ENCODE data around the gene DPP10. TPM values are rescaled to one million over a fixed set of nuclear protein-coding genes. Genes with fewer than 3 reads are reported as not detected.

Gene DPP10
- total RNA-seq, 1 donor from 2014 or later, result 1.0 TPM

- DNase-seq (ENCODE audit: low spot score), result no peak
Observed at GRCh38 chr2:115568643-115569042, 1126.2 kb downstream of the DPP10 start.

GRCh38 chr2:115569547-115569946, 1127.1 kb downstream of the DPP10 start:
- no peak for DNase-seq (ENCODE audit: low spot score)

- DNase-seq (ENCODE audit: low spot score), result no peak
Observed at GRCh38 chr2:115572746-115573145, 1130.3 kb downstream of the DPP10 start.

GRCh38 chr2:115573756-115574155, 1131.3 kb downstream of the DPP10 start:
- no peak for DNase-seq (ENCODE audit: low spot score)

- no peak for DNase-seq (ENCODE audit: low spot score)
Observed at GRCh38 chr2:115574667-115575066, 1132.2 kb downstream of the DPP10 start.

- no peak for DNase-seq (ENCODE audit: low spot score)
Observed at GRCh38 chr2:115580784-115581183, 1138.3 kb downstream of the DPP10 start.

- no peak for DNase-seq (ENCODE audit: low spot score)
Observed at GRCh38 chr2:115584507-115584906, 1142.1 kb downstream of the DPP10 start.

GRCh38 chr2:115596659-115597375, 1154.4 kb downstream of the DPP10 start:
- no peak for DNase-seq (ENCODE audit: low spot score)

GRCh38 chr2:115603285-115603684, 1160.8 kb downstream of the DPP10 start:
- no peak for DNase-seq (ENCODE audit: low spot score)

- no peak for DNase-seq (ENCODE audit: low spot score)
Observed at GRCh38 chr2:115606350-115606749, 1163.9 kb downstream of the DPP10 start.

GRCh38 chr2:115609978-115610377, 1167.5 kb downstream of the DPP10 start:
- no peak for DNase-seq (ENCODE audit: low spot score)

- DNase-seq (ENCODE audit: low spot score), result no peak
Observed at GRCh38 chr2:115610888-115611287, 1168.4 kb downstream of the DPP10 start.

GRCh38 chr2:115624332-115624731, 1181.9 kb downstream of the DPP10 start:
- no peak for DNase-seq (ENCODE audit: low spot score)

- DNase-seq (ENCODE audit: low spot score), result no peak
Observed at GRCh38 chr2:115634578-115634977, 1192.1 kb downstream of the DPP10 start.

- no peak for DNase-seq (ENCODE audit: low spot score)
Observed at GRCh38 chr2:115635430-115635829, 1193.0 kb downstream of the DPP10 start.

- DNase-seq (ENCODE audit: low spot score), result no peak
Observed at GRCh38 chr2:115649731-115650130, 1207.3 kb downstream of the DPP10 start.

GRCh38 chr2:115650827-115651226, 1208.4 kb downstream of the DPP10 start:
- DNase-seq (ENCODE audit: low spot score), result no peak

- no peak for DNase-seq (ENCODE audit: low spot score)
Observed at GRCh38 chr2:115652652-115653051, 1210.2 kb downstream of the DPP10 start.

- DNase-seq (ENCODE audit: low spot score), result no peak
Observed at GRCh38 chr2:115654362-115654761, 1211.9 kb downstream of the DPP10 start.

GRCh38 chr2:115678129-115678528, 1235.7 kb downstream of the DPP10 start:
- no peak for DNase-seq (ENCODE audit: low spot score)

GRCh38 chr2:115684345-115684744, 1241.9 kb downstream of the DPP10 start:
- no peak for DNase-seq (ENCODE audit: low spot score)

- no peak for DNase-seq (ENCODE audit: low spot score)
Observed at GRCh38 chr2:115691409-115691808, 1249.0 kb downstream of the DPP10 start.

GRCh38 chr2:115694651-115695050, 1252.2 kb downstream of the DPP10 start:
- DNase-seq (ENCODE audit: low spot score), result no peak

GRCh38 chr2:115733190-115733775, 1290.8 kb downstream of the DPP10 start:
- DNase-seq (ENCODE audit: low spot score), result no peak

Measured in ureter (tissue), 1 donor.